Measurements from ENCODE around the gene DNAJB13.
A peak's percentile ranks its signal among the peaks of the same experiment; 100 is the strongest.

DNAJB13 gene

GRCh38 chr11:73977856-73978519 is 27.2 kb downstream of the DNAJB13 start:
- H2AFZ ChIP-seq (ENCODE audit: low read depth): no peak overlapping the region
- H3K4me2 ChIP-seq: no peak overlapping the region
- no peak overlapping the region for H3K9ac ChIP-seq
- H3K27ac ChIP-seq: no peak overlapping the region
- TF ChIP-seq CTCF (conservative IDR thresholded peaks at IDR 0.05; ENCODE audit: low read depth, low read length): no peak
- no peak overlapping the region for H3K4me3 ChIP-seq (IDR thresholded peaks at IDR 0.05; ENCODE audit: insufficient read depth, low read depth, low read length)
- H4K20me1 ChIP-seq (ENCODE audit: insufficient read depth): no peaks in the 10 kb centered on the region
- H3K27me3 ChIP-seq (ENCODE audit: insufficient read depth, low read depth): no peaks in the 10 kb centered on the region
- H3K36me3 ChIP-seq (ENCODE audit: insufficient read depth): no peaks in the 10 kb centered on the region
- H3K79me2 ChIP-seq (ENCODE audit: insufficient read depth, low read depth): peaks cover 14% of the 10 kb centered on the region
- peaks cover 66% of the 10 kb centered on the region for H3K4me1 ChIP-seq (ENCODE audit: low read depth, poor library complexity, severe bottlenecking)

- Histone ChIP-seq H3K79me2 (ENCODE audit: insufficient read depth, low read depth) (peaks cover 14% of the 10 kb centered on the region), H4K20me1 (ENCODE audit: insufficient read depth) (no peaks in the 10 kb centered on the region), H3K9ac (no peak overlapping the region), H3K4me3 (IDR thresholded peaks at IDR 0.05; ENCODE audit: insufficient read depth, low read depth, low read length) (no peak overlapping the region), H2AFZ (ENCODE audit: low read depth) (no peak overlapping the region), H3K27me3 (ENCODE audit: insufficient read depth, low read depth) (no peaks in the 10 kb centered on the region), H3K36me3 (ENCODE audit: insufficient read depth) (no peaks in the 10 kb centered on the region), H3K4me1 (ENCODE audit: low read depth, poor library complexity, severe bottlenecking) (peaks cover 64% of the 10 kb centered on the region), H3K4me2 (no peak overlapping the region), H3K27ac (no peak overlapping the region)
- no peak for TF ChIP-seq CTCF (conservative IDR thresholded peaks at IDR 0.05; ENCODE audit: low read depth, low read length)
Measured at GRCh38 chr11:73978576-73979086, 27.8 kb downstream of the DNAJB13 start.

GRCh38 chr11:73980001-73980961 is 29.5 kb downstream of the DNAJB13 start:
- peak overlapping the region; percentile 76 for H3K27ac ChIP-seq
- H3K36me3 ChIP-seq (ENCODE audit: insufficient read depth): no peaks in the 10 kb centered on the region
- H3K9ac ChIP-seq: peak overlapping the region; percentile 22; the same call in 1 of the 2 replicates
- no peak overlapping the region for H3K4me3 ChIP-seq (IDR thresholded peaks at IDR 0.05; ENCODE audit: insufficient read depth, low read depth, low read length)
- peak overlapping the region; percentile 94 for H3K4me2 ChIP-seq
- H4K20me1 ChIP-seq (ENCODE audit: insufficient read depth): no peaks in the 10 kb centered on the region
- TF ChIP-seq CTCF (conservative IDR thresholded peaks at IDR 0.05; ENCODE audit: low read depth, low read length): no peak
- H3K79me2 ChIP-seq (ENCODE audit: insufficient read depth, low read depth): peaks cover 14% of the 10 kb centered on the region
- H2AFZ ChIP-seq (ENCODE audit: low read depth): no peak overlapping the region
- no peaks in the 10 kb centered on the region for H3K27me3 ChIP-seq (ENCODE audit: insufficient read depth, low read depth)
- peaks cover 51% of the 10 kb centered on the region for H3K4me1 ChIP-seq (ENCODE audit: low read depth, poor library complexity, severe bottlenecking)

GRCh38 chr11:73981051-73981805 is 30.4 kb downstream of the DNAJB13 start:
- Histone ChIP-seq H3K4me2 (peak overlapping the region; percentile 94), H2AFZ (ENCODE audit: low read depth) (peak overlapping the region; percentile 100; the same call in 1 of the 2 replicates), H3K79me2 (ENCODE audit: insufficient read depth, low read depth) (peaks cover 14% of the 10 kb centered on the region), H3K27ac (peak overlapping the region; percentile 76), H4K20me1 (ENCODE audit: insufficient read depth) (no peaks in the 10 kb centered on the region), H3K4me3 (IDR thresholded peaks at IDR 0.05; ENCODE audit: insufficient read depth, low read depth, low read length) (peak overlapping the region; percentile 32), H3K4me1 (ENCODE audit: low read depth, poor library complexity, severe bottlenecking) (peaks cover 45% of the 10 kb centered on the region), H3K27me3 (ENCODE audit: insufficient read depth, low read depth) (no peaks in the 10 kb centered on the region), H3K36me3 (ENCODE audit: insufficient read depth) (no peaks in the 10 kb centered on the region), H3K9ac (peak overlapping the region; percentile 74; the same call in 1 of the 2 replicates)
- TF ChIP-seq CTCF (conservative IDR thresholded peaks at IDR 0.05; ENCODE audit: low read depth, low read length): no peak

Measured in KMS-11 (cell line).